Stimulated activated CD8-positive, alpha-beta memory T cell treated with anti-CD3 and anti-CD28 coated beads, Interleukin-15, amount 100 ng/mL, for 48 hours (primary cell): ENCODE results near the gene ADAMTS6.

Experiments used
- DNase-seq, 2 donors: peaks; one replicate each; pipeline ENCODE4 v3.0.0-alpha.2; 2020; ENCODE audit warnings: low read depth in 2 of 2

The ADAMTS6 gene

GRCh38 chr5:65144136-65144871, 337.4 kb downstream of the ADAMTS6 start:
- no peak for DNase-seq

GRCh38 chr5:65142511-65143011, 339.2 kb downstream of the ADAMTS6 start:
- DNase-seq = no peak

- no peak for DNase-seq
Measured at GRCh38 chr5:65142016-65142415, 339.7 kb downstream of the ADAMTS6 start.

- no peak for DNase-seq
Measured at GRCh38 chr5:65141493-65141892, 340.2 kb downstream of the ADAMTS6 start.

GRCh38 chr5:65137631-65138030, 344.1 kb downstream of the ADAMTS6 start:
- no peak for DNase-seq

- no peak for DNase-seq
Measured at GRCh38 chr5:65133477-65134110, 348.1 kb downstream of the ADAMTS6 start.

- DNase-seq = no peak
Measured at GRCh38 chr5:65132386-65132785, 349.3 kb downstream of the ADAMTS6 start.

- no peak for DNase-seq
Measured at GRCh38 chr5:65128226-65128625, 353.5 kb downstream of the ADAMTS6 start.

GRCh38 chr5:65127161-65127901, 354.4 kb downstream of the ADAMTS6 start:
- no peak for DNase-seq

GRCh38 chr5:65126542-65127069, 355.1 kb downstream of the ADAMTS6 start:
- DNase-seq = no peak

GRCh38 chr5:65125591-65126541, 355.9 kb downstream of the ADAMTS6 start:
- no peak for DNase-seq

- no peak for DNase-seq
Measured at GRCh38 chr5:65121880-65122436, 359.8 kb downstream of the ADAMTS6 start.

- no peak for DNase-seq
Measured at GRCh38 chr5:65120371-65120967, 361.3 kb downstream of the ADAMTS6 start.

GRCh38 chr5:65117525-65117924, 364.2 kb downstream of the ADAMTS6 start:
- DNase-seq = no peak

GRCh38 chr5:65113771-65114170, 367.9 kb downstream of the ADAMTS6 start:
- DNase-seq = no peak

GRCh38 chr5:65111961-65112658, 369.6 kb downstream of the ADAMTS6 start:
- DNase-seq = no peak

- DNase-seq = no peak
Measured at GRCh38 chr5:65108786-65109743, 372.7 kb downstream of the ADAMTS6 start.

- no peak for DNase-seq
Measured at GRCh38 chr5:65105301-65105700, 376.4 kb downstream of the ADAMTS6 start.

- no peak for DNase-seq
Measured at GRCh38 chr5:65104831-65105230, 376.9 kb downstream of the ADAMTS6 start.
